GM12873 (cell line): ENCODE results near the gene LRBA.

ENCODE experiments used
- CTCF ChIP-seq: IDR thresholded peaks from 2 replicates; pipeline ENCODE4 v1.5.1; 2012; ENCODE audit warnings: low read depth, mild to moderate bottlenecking, moderate library complexity, low read length, control low read depth; ENCODE audit not compliant: insufficient read depth; ENCODE audit errors: missing control alignments

LRBA gene

GRCh38 chr4:150332961-150333360, 682.1 kb downstream of the LRBA start:
- TF ChIP-seq CTCF, result no peak

- no peak for TF ChIP-seq CTCF
These were observed 683.0 kb downstream of the LRBA start for GRCh38 chr4:150332086-150332485.

GRCh38 chr4:150329373-150329772, 685.7 kb downstream of the LRBA start:
- TF ChIP-seq CTCF, result no peak

- no peak for TF ChIP-seq CTCF
These were observed 686.6 kb downstream of the LRBA start for GRCh38 chr4:150328496-150328895.

- no peak for TF ChIP-seq CTCF
These were observed 687.8 kb downstream of the LRBA start for GRCh38 chr4:150327262-150327780.

GRCh38 chr4:150325872-150326271, 689.2 kb downstream of the LRBA start:
- TF ChIP-seq CTCF, result no peak

- no peak for TF ChIP-seq CTCF
These were observed 691.4 kb downstream of the LRBA start for GRCh38 chr4:150323406-150324325.
